Measurements from ENCODE around the gene USP4. TPM values are rescaled to one million over a fixed set of nuclear protein-coding genes. Genes with fewer than 3 reads are reported as not detected.
"Not testable (repeated sequence)": the region's sequence is repeated elsewhere in the genome, so short reads cannot be mapped to it uniquely, and the experiment has no call there.

USP4 gene
- total RNA-seq, 1 donor from 2014 or later: 27.8 TPM

DNA sequence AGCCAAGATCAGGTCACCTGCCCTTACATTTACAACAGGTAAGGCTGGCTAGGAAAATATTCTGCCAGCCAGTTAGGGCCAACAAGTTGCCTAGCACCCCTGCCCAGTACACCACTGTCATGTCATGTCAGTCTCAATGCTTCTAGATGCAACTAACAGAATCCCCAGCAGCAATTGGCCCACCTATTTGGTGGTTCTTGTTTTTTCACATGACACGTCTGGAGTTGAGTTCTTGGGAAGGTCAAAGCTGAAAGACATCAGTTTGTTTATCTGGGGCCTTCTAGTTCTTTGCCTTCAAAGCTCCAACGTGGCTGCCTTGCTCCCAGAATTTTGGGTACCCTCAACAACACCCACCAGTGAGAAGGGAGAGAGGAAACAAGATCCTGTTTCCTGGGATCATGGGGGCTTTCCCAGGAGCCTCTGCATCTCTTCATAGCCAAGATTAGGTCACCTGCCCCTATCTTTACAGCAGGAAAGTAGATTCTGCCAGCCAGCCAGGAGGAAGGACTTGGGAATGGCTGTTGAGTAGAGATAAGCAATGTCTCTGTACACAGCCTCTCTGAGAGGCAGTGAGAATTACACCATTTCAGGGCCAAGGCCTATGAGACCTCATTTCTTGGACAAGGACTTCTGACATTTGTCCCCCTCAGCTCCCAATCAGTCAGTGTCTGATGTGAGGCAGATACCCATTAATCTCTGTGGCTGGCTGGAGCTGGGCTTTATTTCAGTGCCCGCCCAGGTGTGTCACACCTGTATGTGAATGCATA is 9.7 kb upstream of the USP4 start:
- DNase-seq (ENCODE audit: low read depth, low spot score): no peak

DNA sequence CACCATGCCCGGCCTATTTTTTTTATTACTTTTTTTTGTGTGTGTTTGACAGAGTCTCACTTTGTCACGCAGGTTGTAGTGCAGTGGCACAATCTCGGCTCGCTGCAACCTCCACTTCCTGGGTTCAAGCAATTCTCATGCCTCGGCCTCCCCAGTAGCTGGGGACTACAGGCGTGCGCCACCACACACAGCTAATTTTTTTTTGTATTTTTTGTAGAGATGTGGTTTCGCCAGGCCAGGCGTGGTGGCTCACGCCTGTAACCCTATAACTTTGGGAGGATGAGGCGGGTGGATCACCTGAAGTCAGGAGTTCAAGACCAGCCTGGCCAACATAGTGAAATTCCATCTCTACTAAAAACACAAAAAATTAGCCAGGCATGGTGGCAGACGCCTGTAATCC is 8.5 kb upstream of the USP4 start:
- DNase-seq (ENCODE audit: low read depth, low spot score): not testable (repeated sequence)

DNA sequence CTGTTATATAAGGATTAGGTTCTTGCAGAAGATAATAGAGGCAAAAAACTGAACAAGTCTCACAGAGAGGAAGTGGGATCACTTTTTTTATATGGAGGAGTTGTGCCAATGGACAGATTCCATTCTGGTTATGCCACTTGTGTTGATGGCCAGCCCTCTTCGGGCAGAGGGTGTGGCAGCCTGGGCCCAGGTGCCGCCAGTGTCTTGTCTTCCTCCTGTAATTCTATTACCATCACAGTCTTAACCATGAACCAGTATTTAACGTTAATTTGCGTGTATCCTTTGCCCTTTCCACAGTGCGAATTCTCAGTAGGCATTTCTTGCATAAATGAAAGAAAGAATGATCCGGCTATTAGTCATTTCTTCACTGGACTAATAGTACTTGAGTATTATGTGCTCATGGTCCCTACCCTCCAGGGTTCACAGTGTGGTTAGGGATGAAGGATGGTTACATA is 7.0 kb upstream of the USP4 start:
- no peak for DNase-seq (ENCODE audit: low read depth, low spot score)

DNA sequence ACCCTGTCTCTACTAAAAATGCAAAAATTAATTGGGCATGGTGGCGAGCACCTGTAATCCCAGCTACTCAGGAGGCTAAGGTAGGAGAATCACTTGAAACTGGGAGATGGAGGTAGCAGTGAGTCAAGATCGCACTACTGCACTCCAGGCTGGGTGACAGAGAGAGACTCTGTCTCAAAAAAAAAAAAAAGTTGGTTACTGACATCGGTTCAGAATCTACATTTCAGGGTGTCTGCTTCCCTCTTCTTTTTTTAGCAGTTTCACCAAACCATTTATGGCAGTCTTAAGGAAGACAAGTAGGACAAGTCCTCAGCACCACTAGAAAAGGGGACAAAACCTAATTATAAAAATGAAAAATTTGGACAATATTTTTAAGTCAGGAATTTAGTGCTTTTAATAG is 3.3 kb upstream of the USP4 start:
- DNase-seq (ENCODE audit: low read depth, low spot score): no peak

DNA sequence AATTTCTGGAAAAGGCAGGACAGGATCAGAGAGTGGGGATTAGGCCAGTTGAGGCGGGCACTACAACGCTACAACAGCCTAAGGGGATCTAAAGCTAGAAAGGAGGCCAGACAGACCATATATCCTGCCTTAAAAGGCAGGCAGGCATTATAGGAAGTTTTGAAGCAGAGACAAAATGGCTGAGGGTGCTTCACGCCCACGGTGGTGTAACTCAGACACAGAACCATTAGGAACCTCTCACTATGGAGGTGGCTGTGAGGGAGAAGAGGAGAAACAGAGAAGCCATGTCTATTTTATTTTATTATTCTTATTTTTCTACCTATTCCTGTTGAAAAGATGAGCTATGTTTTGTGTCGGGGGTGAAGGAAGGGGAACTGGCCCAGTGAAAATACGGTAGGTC is 2.1 kb upstream of the USP4 start:
- no peak for DNase-seq (ENCODE audit: low read depth, low spot score)

DNA sequence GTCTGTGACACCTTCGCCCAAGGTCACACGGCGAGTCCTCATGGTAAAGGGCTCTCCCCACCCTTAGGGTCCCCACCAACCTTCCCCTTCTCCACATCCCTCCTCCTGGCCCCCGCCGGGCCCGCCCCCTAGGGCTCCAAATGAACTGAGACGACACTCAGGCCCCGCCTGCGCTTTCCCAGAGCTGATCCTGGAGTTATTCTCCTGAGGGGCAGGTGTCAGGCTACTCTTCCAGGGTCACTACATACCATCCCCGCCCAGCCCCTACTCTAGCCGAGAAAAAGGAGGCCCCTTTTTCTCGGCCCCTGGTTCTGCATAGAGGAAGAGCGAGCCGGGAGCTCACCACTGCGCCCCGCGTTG is 292 bp downstream of the USP4 start:
- no peak for DNase-seq (ENCODE audit: low read depth, low spot score)

DNA sequence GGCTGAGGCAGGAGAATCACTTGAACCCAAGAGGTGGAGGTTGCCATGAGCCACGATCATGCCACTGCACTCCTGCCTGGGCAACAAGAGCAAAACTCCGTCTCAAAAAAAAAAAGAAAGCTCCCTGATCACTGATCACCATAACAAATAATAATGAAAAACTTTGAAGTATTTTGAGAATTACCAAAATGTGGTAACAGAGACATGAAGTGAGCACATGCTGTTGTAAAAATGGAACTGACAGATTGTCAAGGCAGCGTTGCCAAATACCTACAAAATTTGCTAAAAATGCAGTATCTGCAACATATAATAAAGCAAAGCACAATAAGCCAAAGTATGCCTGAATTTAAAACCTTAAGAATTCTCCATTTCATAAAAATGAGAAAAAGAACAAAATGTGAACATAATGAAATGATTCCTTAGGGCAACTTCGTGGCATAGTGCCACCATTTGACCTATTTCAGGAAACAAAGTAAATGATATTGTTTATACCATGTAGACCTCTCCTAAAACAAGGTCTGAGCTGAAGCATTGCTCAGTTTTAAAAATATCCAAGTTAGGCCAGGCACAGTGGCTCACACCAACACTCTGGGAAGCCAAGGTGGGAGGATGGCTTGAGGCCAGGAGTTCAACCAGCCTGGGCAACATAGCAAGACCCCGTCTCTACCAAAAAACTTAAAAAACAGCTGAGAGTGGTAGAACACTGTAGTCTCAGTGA is 5.8 kb downstream of the USP4 start:
- no peak for DNase-seq (ENCODE audit: low read depth, low spot score)

DNA sequence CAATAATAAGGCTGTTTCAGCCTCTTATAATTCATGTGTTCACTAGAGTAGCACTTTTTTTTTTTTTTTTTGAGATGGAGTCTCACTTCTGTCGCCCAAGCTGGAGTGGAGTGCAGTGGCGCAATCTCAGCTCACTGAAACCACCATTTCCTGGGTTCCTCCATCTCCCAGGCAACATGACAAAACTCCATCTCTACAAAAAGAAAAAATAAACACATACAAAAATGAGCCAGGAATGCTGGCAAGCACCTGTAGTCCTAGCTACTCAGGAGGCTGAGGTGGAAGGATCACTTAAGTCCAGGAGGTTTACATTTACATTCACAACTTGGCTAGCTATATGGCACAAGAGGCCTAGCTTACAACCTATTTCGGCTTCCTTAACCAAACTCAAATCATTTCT is 6.8 kb downstream of the USP4 start:
- DNase-seq (ENCODE audit: low read depth, low spot score): no peak

DNA sequence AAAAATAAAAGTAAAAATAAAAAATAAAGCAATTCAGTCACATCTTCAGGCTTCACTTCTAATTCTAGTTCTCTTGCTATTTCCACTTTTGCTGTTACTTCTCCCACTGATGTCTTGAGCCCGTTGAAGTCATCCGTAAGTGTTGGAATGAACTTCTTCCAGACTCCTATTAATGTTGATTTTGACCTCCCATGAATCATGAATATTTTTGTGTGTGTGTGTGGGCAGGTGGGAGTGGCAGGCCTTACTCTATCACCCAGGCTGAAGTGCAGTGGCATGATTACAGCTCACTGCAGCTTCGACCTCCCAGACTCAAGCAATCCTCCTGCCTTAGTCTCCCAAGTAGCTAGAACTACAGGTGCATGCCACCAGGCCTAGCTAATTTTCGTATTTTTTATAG is 10.7 kb downstream of the USP4 start:
- DNase-seq (ENCODE audit: low read depth, low spot score): no peak

DNA sequence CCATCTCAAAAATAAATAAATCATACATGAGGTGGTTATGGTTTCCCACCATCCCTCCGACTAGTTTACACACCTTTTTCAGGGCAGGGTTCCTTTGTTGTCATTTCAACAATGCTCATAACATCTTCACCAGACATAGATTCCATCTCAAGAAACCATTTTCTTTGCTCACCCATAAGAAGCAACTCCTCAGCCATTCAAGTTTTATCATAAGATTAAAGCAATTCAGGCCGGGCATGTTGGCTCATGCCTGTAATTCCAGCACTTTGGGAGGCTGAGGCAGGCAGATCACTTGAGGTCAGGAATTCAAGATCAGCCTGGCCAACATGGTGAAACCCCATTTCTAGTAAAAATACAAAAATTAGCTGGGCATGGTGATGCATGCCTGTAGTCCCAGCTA is 11.5 kb downstream of the USP4 start:
- not testable (repeated sequence) for DNase-seq (ENCODE audit: low read depth, low spot score)

DNA sequence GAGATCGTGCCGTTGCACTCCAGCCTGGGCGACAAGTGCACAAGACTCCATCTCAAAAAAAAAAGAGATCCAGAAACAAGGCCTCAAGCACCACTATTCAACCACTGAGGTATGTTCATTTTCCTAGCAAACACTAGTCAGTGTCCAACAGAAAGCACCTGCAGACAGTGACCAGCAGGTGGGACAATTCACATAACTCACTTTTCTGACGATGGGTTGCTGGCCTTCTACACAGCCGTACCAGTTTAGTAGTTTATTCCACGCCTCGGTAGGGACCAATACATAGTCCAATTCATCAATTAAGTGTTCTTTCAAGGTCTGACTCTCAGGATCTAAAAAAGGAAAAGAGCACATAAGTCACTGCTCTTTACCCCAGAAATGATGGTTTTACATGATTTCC is 12.4 kb downstream of the USP4 start:
- DNase-seq (ENCODE audit: low read depth, low spot score): no peak

DNA sequence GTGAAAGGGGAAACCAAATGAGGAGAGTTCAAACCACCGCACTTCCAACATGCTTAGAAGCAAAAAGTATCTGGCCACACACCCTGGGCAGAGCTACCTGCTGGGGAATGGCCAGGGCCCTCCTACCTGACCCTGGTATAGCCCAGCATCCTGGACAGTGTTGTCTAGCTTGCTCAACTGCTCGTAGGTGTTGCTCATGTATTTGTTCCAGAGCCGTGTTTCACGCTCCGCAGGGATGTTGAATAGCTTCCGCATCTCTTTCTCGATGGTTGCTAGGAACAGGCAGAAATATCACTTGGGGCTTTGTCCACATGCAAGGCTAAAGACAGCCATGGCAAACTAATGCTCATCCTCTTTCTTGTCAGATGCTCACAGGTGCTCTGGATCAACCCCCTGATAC is 15.1 kb downstream of the USP4 start:
- no peak for DNase-seq (ENCODE audit: low read depth, low spot score)

DNA sequence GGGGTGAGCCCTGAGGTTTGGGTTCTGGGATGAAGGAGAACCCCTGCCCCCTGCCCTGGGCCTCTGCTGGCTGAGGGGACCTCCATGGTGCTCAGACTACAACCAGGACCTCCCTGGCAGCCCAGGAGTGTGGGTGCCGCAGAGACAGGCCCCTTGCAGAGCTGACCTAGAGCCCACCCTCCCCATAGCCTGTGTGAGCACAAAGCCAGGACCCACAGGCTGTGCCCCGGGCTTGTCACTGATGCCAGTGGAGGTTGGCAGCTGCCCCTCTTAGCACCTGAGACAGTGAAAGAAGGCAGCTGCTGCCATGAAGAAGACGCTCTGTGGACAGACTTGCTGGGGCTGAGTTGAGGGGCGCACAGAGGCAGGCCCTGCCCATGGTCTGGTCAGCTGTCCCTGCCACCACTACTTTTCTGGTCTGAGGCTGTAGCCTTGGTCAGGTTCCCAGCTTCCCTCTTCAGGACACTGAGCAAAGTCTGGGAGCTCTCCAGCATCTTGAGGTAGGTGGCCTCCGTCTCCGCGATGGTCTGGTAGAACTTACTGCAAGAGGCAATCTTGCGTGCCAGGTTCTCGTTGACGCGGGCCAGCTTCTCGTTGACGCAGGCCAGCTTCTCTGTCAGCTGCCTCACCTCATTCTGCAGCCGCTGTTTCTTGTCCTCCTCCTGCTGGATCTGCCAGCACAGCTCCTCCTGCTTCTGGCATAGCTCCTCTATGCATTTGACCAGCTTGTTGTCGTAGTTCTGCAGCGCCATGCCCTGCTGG is 23.0 kb downstream of the USP4 start:
- DNase-seq (ENCODE audit: low read depth, low spot score): no peak

DNA sequence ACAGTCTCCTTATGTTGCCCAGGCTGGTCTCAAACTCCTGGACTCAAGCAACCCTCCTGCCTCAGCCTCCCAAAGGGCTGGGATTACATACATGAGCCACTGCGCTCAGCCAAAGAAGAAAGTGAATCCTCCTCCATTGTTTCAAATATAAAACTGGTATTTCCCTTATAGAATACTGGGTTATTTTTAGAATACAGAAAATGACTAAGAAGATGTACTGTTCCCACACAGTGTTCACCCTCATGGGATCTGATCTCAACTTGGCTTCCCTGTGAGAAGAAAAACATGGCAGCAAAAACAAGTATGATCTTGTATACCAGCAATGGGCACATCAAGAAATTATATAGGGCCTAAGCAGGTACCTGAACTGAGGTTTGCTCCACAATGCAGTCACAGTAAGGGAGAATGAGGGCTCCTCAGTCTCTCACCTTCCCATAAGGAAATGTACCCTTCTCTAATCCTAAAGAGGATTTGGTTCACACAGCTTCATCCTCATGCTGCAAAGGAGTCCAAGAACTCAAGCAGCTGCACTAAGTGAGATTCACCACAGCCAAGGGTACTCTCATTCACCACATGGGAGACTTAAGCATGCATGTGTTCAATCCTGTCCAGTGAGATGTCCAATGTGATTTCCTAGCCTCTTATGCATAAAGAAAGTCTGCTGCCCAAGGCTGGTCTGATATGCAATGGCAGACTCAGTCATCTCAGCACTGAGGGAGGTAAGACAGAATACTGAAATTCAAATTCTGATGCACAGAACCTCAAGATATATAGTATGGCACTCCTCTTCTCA is 25.8 kb downstream of the USP4 start:
- no peak for DNase-seq (ENCODE audit: low read depth, low spot score)

DNA sequence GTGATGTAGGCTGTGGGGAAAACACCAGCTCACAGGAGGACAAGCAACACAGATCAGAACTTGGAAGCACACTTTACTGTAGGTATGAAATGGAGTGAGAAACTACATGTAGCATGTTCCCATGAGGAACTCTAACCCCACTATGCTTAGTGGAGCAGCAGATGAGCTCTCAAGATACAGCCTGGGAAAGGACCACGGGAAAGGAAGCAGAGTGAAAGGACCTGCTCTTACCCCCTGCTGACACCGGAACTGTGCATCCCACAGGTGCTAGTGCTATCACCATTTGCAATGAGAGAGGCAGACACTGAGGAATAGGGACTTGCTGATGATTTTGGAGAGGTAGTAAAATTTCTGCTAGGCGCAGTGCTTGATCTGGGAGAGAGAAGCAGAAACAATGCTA is 28.6 kb downstream of the USP4 start:
- DNase-seq (ENCODE audit: low read depth, low spot score): no peak

DNA sequence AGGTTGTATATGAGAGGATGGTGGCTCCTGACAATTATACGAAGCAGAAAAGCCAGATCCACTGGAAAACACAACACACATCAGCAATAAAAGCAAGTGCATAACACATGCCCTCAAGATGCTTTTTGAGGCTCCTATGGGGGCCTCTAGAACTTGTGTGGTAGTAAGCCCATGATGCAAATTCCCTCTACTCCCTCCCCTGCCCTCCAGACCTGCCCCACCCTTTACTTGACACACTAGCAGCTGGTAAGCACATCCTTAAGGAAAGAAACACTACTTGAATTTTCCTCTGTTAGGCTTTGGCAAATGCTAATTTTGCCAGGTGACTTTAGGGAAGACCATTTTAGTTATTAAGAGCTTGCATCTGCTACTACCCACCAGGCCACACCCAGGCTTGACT is 29.2 kb downstream of the USP4 start:
- DNase-seq (ENCODE audit: low read depth, low spot score): no peak

DNA sequence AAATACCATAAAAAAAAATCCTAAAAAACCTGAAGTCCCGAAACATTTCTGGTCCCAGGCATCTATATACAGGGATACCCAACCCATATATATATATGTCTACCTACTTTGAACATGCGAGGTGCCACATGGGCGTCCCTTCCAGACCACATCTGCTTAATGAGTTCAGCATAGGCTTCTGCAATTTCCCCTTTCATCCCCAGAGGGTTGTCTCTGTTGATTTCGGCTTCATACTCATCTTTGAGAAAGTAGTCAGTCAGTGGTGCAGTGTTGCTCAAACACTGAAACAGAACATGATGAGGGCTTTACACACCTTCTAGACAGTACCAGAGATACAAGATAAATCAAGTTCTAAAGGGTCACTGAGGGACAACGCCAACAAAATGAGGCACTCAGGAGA is 34.2 kb downstream of the USP4 start:
- no peak for DNase-seq (ENCODE audit: low read depth, low spot score)

DNA sequence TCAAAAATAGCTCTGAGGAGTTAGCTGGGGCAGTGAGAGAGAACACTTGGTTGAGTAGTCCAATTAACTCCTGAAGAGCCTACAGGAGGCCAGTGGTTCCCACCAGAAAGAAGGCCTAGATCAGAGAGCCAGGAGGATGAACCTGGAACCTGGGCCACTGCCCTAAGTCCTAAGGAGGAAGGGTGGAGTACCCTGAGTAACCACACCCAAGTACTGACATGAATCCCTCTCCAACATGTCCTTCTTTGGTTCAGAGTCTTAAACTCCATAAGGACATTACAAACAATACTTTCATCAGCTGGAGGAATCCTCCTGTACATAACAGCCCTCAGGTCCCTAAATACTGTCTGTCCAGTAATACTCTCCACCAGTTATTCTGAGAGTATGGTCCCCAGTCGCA is 37.2 kb downstream of the USP4 start:
- no peak for DNase-seq (ENCODE audit: low read depth, low spot score)

DNA sequence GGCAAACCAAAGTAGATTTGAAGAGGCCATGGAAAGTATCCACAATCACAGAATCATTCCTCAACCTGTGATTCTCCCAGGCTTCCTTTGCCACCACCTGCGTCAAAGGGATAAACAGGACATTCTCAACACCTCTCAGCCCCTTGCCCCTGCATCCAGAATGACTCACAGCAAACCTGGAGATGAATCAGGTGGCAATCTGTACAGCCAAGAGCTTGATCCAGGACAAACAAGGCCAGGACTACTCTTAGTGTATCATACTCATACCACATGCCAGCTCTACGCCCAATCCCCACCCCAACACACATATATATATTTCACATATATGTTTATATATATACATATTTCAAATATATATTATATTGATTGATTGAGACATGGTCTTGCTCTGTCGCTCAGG is 39.3 kb downstream of the USP4 start:
- DNase-seq (ENCODE audit: low read depth, low spot score): no peak

DNA sequence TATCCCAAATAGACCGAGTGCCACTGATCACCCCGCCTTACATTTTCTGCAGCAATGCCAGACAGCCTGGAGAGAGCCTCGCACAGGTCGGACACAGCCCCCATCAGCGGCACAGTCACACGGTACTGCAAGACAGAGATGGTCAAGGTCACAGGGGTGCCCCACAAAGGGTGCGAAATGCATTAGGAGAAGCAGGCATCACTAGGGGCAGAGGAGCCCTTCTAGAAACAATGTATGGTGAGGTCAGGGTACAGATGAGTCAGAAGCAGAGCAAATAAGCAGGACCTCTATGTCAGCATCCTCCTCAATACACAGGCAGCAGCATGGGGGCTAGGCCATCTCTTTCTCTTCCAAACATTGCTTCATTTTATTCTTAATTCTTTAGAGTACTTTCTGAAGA is 41.3 kb downstream of the USP4 start:
- DNase-seq (ENCODE audit: low read depth, low spot score): no peak

DNA sequence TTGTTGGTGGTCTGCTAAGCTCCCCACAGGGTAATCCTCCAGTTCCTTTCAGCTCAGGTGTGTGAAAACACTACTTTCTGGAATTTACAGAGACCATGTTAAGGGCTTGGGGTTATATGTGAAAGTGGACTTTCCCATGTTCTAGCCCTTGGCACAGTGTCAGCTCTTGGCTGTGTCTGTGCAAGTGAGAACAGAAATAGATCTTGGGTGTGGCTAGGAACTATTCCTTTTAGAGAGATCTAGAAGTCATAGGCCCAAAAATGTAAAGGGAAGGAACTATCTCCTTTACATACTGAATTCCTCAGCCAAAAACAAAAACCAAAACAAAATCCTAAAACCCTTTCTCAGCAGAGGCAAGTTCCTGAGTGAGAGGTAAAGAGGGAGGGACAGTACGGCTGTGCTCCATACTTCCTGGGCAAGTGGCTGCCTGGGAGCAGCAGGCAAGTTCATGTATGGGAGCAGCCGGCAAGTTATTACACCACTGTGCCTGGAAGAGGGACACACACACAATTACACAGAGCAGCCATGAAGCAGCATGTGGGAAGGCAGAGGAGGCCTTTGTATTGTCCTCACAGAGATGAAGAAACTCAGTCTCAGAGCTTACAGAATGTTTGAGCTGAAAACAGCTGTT is 43.0 kb downstream of the USP4 start:
- no peak for DNase-seq (ENCODE audit: low read depth, low spot score)
